ENCODE data around the gene PUSL1. TPM values are rescaled to one million over a fixed set of nuclear protein-coding genes. Genes with fewer than 3 reads are reported as not detected.
"Not testable (repeated sequence)": the region's sequence is repeated elsewhere in the genome, so short reads cannot be mapped to it uniquely, and the experiment has no call there.

Gene PUSL1
- total RNA-seq, 8 experiments from 2014 or later: 12.0 to 45.8 (median 22.4) TPM

DNA sequence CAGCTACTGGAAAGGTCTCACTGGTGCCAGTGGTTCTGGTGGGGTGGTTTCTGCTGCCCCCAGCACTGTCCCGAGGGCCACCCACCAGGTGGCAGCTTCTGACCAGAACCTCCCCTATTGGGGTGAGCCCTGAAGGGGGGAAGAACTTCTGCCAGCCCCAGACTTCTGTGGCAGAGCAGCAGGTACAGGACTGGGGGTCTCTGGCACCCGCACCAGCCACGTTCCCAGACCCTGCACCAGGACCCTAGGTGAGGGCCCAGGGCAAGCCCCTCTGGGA lies 1.6 kb downstream of the PUSL1 start:
- in situ Hi-C loops (cut with MboI; ENCODE audit: low pct_unique_long_range_greater_than_20kb in 2 of 9, low sequenced_read_pairs in 9 of 9, unreplicated experiment in 9 of 9): no loop called here
- H3K4me3 ChIP-seq: peak overlapping the region in 3 of 5 donors; percentile 73 to 95 (median 78)
- H3K4me1 ChIP-seq (replicated peaks in 1 of 2): peaks cover 23 to 24% of the 10 kb centered on the region in 2 donors
- ATAC-seq (replicated peaks in 6 of 8): no peak
- no peak overlapping the region for H3K27ac ChIP-seq
- WGBS, 10 experiments: 67 to 100% (median 97%) methylated on average over 1 to 2 of the region's 3 CpGs; no CpG with 5 or more reads in 6 of the 10 experiments

DNA sequence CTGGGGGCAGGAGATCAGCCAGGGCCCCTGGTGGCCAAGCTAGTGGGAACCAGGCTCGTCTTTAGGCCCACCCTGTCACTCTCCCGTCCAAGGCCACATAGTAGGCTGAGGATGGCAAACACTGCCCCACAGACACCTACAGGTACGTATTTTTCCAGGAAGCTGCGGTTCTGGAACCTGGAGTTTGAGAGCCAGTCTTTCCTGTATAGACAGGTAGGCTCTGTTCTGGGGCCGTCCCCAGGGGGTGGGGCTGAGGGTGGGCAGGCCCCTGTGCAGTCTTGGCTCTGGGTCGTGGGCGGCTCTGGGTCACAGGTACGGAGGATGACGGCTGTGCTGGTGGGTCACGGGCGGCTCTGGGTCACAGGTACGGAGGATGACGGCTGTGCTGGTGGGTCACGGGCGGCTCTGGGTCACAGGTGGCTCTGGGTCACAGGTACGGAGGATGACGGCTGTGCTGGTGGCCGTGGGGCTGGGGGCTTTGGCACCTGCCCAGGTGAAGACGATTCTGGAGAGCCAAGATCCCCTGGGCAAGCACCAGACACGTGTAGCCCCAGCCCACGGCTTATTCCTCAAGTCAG lies 2.2 kb downstream of the PUSL1 start:
- in situ Hi-C loops (cut with MboI; ENCODE audit: low pct_unique_long_range_greater_than_20kb in 2 of 9, low sequenced_read_pairs in 9 of 9, unreplicated experiment in 9 of 9): no loop called here
- no peak for ATAC-seq (replicated peaks in 6 of 8)
- no peak overlapping the region for H3K27ac ChIP-seq
- H3K4me3 ChIP-seq: no peak overlapping the region
- 90 to 100% (median 94%) methylated on average over 1 to 11 of the region's 21 CpGs; no CpG with 5 or more reads in 4 of the 10 experiments for WGBS, 10 experiments
- H3K4me1 ChIP-seq (replicated peaks in 1 of 2): peaks cover 22 to 23% of the 10 kb centered on the region in 2 donors

DNA sequence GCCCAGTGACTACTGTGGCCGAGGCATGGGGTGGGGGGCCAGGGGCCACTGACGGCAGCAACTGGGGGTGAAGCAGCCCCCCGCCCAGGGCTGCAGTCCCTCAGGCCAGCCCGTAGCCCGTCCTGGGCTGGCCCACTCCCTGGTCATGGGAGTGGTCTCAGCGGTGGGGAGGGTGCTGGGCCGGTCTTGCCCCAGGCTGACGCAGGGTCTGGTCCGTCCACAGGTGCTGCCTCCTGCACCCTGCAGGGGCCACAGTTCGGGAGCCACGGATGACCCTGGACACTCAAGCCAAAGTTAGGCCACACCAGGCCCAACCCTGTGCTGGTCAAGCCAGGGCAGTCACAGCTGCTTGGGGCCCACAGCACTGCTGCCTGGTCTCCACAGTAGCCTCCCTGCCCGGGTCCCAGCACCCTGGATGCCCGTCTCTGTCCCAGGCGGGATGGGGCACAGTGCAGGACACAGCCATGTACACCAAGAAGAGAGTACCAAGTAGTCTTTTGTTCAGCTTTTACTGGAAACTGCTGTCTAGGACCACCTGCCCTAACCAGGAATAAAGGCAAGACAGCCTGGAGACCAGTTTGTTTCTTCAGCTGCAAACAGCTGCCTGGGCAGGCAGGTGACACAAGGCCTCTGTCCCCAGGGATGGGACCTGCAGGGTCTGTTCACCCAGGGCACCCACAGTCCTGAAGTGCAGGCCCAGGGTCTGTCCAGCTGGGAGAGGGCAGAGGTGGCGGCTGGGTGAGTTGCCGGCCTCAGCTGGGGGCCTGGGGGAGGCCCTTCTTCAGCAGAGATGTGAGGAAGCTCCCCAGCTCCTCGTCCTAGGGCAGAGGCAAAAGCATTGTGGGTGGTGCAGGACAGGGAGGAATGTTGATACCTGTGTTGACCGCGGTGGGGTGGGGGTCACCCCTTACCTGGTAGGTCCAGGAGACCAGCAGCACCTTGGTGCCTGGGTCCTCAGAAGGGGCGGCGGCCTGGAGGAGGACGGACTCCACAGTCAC lies 3.0 kb downstream of the PUSL1 start:
- no peak overlapping the region for H3K4me3 ChIP-seq
- 90 to 100% (median 91%) methylated on average over 2 to 7 of the region's 22 CpGs; no CpG with 5 or more reads in 7 of the 10 experiments for WGBS, 10 experiments
- no peak overlapping the region for H3K27ac ChIP-seq
- in situ Hi-C loops (cut with MboI; ENCODE audit: low pct_unique_long_range_greater_than_20kb in 2 of 9, low sequenced_read_pairs in 9 of 9, unreplicated experiment in 9 of 9): no loop called here
- ATAC-seq (replicated peaks in 6 of 8): no peak
- H3K4me1 ChIP-seq (replicated peaks in 1 of 2): peaks cover 19 to 22% of the 10 kb centered on the region in 2 donors

DNA sequence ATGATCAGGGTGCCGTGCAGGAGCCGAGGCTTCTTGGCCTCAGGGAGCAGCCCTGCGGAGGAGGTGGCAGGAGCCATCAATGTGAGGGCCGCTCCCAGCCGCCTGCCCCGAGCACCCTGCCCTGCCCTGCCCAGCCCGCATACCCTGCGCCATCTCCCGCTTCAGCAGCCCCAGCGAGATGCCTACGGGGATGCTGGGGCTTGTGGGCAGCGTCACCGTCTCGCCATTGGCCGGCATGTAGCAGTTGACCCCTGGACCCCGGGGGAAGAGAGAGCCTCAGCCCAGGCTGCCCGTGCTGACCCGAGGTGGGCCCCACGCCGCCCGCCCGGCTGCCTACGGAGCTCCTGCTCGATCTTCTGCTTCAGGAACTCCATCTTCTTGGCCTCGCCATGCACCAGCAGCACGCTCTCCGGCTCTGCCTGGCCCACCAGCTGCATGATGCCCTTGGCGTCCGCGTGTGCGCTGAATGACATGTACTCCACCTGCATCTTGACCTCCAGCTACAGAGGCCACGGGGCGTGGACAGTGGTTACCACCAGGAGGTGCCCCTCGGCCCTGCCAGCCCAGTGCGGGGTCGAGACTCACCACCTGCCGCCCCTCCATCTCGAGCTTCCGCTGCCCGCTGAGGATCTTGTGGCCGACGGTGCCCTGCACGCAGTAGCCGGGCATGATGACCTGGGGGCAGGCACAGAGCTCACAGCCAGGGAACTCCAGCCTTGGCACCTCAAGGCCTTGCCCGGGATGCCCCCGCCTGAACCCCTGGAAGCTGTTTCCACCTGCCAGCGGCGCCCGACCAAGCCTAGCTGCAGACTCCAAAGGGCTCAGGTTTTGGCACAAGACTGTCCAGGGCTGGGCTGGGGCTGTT lies 4.3 kb downstream of the PUSL1 start:
- H3K4me3 ChIP-seq: no peak overlapping the region
- H3K4me1 ChIP-seq (replicated peaks in 1 of 2): peaks cover 17 to 22% of the 10 kb centered on the region in 2 donors
- H3K27ac ChIP-seq: no peak overlapping the region
- in situ Hi-C loops (cut with MboI; ENCODE audit: low pct_unique_long_range_greater_than_20kb in 2 of 9, low sequenced_read_pairs in 9 of 9, unreplicated experiment in 9 of 9): no loop called here
- ATAC-seq (replicated peaks in 6 of 8): no peak
- 93 to 100% (median 94%) methylated on average over 6 to 25 of the region's 49 CpGs; no CpG with 5 or more reads in 6 of the 10 experiments for WGBS, 10 experiments

DNA sequence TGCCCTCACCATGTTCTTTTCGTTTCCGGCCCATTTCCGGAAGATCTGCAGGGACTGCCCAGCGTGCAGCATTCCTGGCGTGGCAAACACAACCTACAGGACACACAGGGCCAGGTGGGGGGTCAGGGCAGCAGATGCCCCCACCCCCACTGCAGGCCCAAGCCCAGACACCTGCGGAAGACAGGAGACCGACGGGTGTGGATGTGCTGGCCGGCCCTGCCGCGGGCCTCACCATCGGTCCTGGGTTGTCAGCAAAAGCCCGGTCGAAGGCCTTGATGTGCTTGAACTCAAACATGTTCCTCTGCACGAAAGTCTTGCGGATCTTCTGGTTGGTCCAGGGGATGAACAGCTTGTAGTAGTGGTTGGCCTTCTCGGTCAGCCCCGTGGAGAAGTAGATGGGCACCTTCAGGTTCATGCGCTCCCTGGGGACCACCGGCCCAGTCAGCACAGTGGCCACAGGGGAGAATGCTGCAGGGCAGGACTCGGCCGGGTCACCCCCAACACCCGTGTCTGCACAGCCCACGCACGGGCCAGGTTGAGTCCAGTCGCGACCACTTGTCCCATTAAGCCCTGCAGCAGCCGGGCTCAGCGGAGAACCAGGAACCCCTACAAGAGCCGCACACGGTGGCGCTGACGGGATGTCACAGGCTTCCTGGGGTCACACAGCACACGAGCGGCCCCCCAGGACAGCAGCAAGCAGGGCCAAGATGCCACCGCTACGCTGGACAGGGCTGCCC lies 5.3 kb downstream of the PUSL1 start:
- Histone ChIP-seq H3K27ac (no peak overlapping the region), H3K4me3 (no peak overlapping the region), H3K4me1 (replicated peaks in 1 of 2) (peaks cover 17 to 22% of the 10 kb centered on the region in 2 donors)
- in situ Hi-C loops (cut with MboI; ENCODE audit: low pct_unique_long_range_greater_than_20kb in 2 of 9, low sequenced_read_pairs in 9 of 9, unreplicated experiment in 9 of 9): no loop called here
- ATAC-seq (replicated peaks in 6 of 8): no peak
- WGBS, 10 experiments: 75 to 96% (median 93%) methylated on average over 3 to 18 of the region's 37 CpGs; no CpG with 5 or more reads in 3 of the 10 experiments

DNA sequence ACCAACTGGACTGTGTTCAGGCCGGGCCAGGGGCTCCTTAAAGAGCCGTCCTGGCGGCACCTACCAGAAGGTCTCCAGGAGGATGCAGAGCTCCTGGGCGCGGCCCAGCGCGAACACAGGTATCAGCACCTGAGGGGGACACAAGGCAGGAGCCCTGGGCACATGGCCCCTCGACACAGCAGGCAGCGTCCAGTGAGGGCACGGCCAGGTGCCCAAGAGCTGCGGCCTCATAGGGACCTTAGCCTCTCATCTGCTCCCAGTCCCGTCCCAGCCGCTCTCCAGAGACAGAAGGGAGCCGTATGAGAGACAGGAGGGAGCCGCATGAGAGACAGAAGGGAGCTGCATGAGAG lies 5.8 kb downstream of the PUSL1 start:
- no peak for ATAC-seq (replicated peaks in 6 of 8)
- Histone ChIP-seq H3K4me1 (replicated peaks in 1 of 2) (peaks cover 17 to 21% of the 10 kb centered on the region in 2 donors), H3K27ac (peak overlapping the region in 1 of 2 donors; percentile 91), H3K4me3 (no peak overlapping the region)
- WGBS, 10 experiments: 89 to 94% (median 93%) methylated on average over 3 to 11 of the region's 15 CpGs; no CpG with 5 or more reads in 6 of the 10 experiments
- in situ Hi-C loops (cut with MboI; ENCODE audit: low pct_unique_long_range_greater_than_20kb in 2 of 9, low sequenced_read_pairs in 9 of 9, unreplicated experiment in 9 of 9): no loop called here

DNA sequence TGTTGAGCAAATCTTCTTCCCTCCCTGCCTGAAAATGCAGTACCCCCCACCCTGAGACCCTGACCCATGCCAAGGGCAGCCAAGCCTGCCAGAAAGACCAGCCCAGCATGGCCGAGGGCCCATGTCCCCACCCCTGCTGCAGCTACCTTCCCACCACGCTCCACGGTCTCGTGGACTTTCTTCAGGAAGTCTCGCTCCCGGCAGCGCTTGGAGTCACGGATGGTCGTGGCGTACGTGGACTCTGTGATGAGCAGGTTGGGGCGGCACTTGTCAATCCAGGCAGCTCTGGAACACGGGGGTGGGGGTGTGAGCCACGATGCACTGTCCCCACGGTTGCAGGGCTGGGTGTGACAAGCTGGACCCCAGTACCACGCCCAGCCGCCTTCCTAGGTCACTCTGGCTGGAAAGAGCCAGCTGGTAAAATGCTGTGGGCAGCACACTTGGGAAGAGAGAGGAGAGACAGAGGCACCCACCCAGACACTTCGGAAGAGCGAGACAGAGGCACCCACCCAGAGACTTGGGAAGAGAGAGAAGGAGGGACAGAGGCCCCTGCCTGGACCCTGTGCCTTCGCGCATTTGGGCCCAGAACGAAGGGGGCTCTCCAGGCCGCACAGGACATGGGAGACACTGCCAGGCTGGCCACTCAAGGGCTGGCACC lies 6.4 kb downstream of the PUSL1 start:
- in situ Hi-C loops (cut with MboI; ENCODE audit: low pct_unique_long_range_greater_than_20kb in 2 of 9, low sequenced_read_pairs in 9 of 9, unreplicated experiment in 9 of 9): no loop called here
- H3K4me1 ChIP-seq (replicated peaks in 1 of 2): peaks cover 12 to 15% of the 10 kb centered on the region in 2 donors
- ATAC-seq (replicated peaks in 6 of 8): no peak
- peak overlapping the region; percentile 58 to 91 for H3K27ac ChIP-seq
- WGBS, 10 experiments: 80 to 96% (median 87%) methylated on average over 1 to 18 of the region's 23 CpGs; no CpG with 5 or more reads in 5 of the 10 experiments
- H3K4me3 ChIP-seq: peak overlapping the region in 1 of 5 donors; percentile 1

DNA sequence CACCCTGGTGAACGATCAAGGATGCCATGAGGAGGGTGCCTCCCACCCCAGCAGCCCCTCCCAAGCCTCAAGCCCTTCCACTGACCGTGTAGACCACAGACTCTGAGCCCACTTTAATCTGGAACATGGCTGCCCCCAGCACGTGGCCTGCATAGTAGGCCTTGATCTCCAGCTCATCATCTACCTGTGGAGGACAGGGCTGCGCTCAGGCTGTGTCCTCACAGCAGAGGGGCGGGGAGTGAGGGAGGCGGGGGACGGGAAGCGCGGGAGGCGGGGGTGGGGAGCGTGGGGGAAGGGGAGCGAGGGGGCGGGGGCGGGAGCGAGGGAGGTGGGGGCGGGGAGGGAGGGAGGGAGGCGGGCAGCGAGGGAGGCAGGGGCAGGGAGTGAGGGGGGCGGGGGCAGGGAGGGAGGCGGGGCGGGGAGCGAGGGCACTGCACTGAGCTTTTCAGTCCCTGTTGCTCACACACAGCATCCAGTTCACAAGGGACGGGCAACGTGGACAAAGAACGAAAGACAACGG lies 7.1 kb downstream of the PUSL1 start:
- Histone ChIP-seq H3K4me1 (replicated peaks in 1 of 2) (peaks cover 12 to 15% of the 10 kb centered on the region in 2 donors), H3K27ac (peak overlapping the region; percentile 58 to 91), H3K4me3 (peak overlapping the region in 1 of 5 donors; percentile 1)
- WGBS, 10 experiments: 19 to 21% (median 20%) methylated on average over 1 to 6 of the region's 26 CpGs; no CpG with 5 or more reads in 7 of the 10 experiments
- ATAC-seq (replicated peaks in 6 of 8): peak in 5 of 8 experiments; percentile 36 to 79 (median 75)
- in situ Hi-C loops (cut with MboI; ENCODE audit: low pct_unique_long_range_greater_than_20kb in 2 of 9, low sequenced_read_pairs in 9 of 9, unreplicated experiment in 9 of 9): no loop called here

DNA sequence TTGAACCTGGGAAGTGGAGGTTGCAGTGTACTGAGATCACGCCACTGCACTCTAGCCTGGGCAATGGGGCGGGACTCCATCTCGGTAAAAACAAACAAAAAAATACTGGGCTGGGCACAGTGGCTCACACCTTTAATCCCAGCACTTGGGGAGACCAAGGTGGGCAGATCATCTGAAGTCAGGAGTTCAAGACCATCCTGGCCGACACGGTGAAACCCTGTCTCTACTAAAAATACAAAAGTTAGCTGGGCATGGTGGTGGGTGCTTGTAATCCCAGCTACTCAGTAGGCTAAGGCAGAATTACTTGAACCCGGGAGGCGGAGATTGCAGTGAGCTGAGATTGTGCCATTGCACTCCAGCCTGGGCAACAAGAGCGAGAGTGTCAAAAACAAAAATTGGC lies 7.8 kb downstream of the PUSL1 start:
- WGBS, 10 experiments: 80 to 100% (median 94%) methylated on average over 1 to 8 of the region's 8 CpGs; no CpG with 5 or more reads in 2 of the 10 experiments

DNA sequence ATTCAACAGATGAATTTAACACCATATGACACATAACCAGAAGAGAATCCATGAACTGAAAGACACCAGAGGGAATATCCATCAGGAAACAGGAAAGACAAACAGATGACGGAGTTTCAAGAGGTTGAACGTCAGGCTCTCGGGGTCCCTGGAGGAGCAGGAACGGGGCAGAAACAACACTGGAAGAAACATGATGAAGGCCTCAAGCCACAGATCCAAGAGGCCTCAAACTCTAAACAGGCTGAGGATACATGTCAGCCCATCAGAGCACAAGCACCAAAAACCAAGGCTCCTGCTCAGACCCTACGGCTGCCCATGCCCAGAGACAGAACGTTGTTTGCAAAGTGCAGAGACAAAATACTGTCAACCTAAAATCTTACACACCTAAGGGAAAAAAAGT lies 9.0 kb downstream of the PUSL1 start:
- H3K27ac ChIP-seq: peak overlapping the region in 1 of 2 donors; percentile 33
- in situ Hi-C loops (cut with MboI; ENCODE audit: low pct_unique_long_range_greater_than_20kb in 2 of 9, low sequenced_read_pairs in 9 of 9, unreplicated experiment in 9 of 9): no loop called here
- no peak overlapping the region for H3K4me3 ChIP-seq
- no peak for ATAC-seq (replicated peaks in 6 of 8)
- peaks cover 12 to 15% of the 10 kb centered on the region in 2 donors for H3K4me1 ChIP-seq (replicated peaks in 1 of 2)
- WGBS, 10 experiments: 86 to 100% (median 95%) methylated on average over 1 to 6 of the region's 6 CpGs

More for the DNA sequence above, 7.8 kb downstream of the PUSL1 start:
- H3K27ac ChIP-seq: peak overlapping the region; percentile 46 to 75
- H3K4me3 ChIP-seq; in situ Hi-C loops (cut with MboI; ENCODE audit: low pct_unique_long_range_greater_than_20kb in 2 of 9, low sequenced_read_pairs in 9 of 9, unreplicated experiment in 9 of 9): not testable (repeated sequence)
- peak in 1 of 8 experiments; percentile 0 for ATAC-seq (replicated peaks in 6 of 8)
- peaks cover 12 to 15% of the 10 kb centered on the region in 2 donors for H3K4me1 ChIP-seq (replicated peaks in 1 of 2)

DNA sequence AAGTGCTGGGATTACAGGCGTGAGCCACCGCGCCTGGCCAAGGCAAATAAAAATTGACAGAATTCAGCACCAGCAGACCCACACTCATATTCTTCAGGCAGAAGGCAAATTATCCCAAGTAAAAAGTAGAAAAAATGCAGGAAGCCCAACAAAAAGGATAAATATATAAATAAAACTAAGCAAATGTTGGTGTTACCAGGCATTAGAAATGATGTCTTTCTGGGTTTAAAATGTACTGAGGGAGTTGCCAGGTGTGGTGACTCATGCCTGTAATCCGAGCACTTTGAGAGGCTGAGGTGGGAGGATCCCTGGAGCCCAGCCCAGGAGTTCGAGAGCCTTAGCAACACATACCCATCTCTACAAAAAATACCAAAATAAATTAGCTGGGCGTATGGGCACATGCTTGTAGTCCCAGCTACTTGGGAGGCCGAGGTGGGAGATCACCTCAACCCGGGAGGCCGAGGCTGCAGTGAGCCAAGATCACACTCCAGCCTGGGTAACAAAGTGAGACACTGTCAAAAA lies 9.8 kb downstream of the PUSL1 start:
- WGBS, 10 experiments: 0 to 100% (median 86%) methylated on average over 1 to 9 of the region's 9 CpGs
- Histone ChIP-seq H3K4me3 (no peak overlapping the region), H3K27ac (no peak overlapping the region), H3K4me1 (replicated peaks in 1 of 2) (peaks cover 18 to 21% of the 10 kb centered on the region in 2 donors)
- in situ Hi-C loops (cut with MboI; ENCODE audit: low pct_unique_long_range_greater_than_20kb in 2 of 9, low sequenced_read_pairs in 9 of 9, unreplicated experiment in 9 of 9): no loop called here
- peak in 4 of 8 experiments; percentile 17 to 91 (median 90) for ATAC-seq (replicated peaks in 6 of 8)

Data from motor neuron (in vitro differentiated cells).